Limb (tissue), 2 donors: ENCODE results near the gene MLANA.

Source experiments
- DNase-seq, 2 donors: peaks; one replicate each; pipeline ENCODE4 v3.0.0-alpha.2; 2016; ENCODE audit errors: extremely low spot score in 2 of 2

MLANA gene

DNA sequence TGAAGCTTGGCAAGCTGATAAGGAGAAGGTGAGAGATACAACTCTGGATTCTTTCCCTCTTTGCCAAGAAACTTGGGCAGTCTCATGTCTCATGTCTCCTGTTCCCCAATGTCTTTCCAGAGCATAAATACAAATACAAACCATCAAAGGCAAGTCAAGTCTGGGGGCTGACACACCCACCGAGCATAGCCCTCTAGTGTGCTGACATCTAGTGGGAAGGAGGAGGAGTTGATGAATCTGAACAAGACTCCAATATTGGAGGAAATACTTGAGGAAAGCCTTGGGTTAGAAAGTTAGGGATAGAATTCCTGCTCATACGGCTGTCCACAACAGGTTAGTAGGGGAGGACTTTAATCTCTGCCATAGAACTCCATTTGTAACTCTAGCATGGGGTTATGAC is 8.6 kb downstream of the MLANA start:
- no peak for DNase-seq

DNA sequence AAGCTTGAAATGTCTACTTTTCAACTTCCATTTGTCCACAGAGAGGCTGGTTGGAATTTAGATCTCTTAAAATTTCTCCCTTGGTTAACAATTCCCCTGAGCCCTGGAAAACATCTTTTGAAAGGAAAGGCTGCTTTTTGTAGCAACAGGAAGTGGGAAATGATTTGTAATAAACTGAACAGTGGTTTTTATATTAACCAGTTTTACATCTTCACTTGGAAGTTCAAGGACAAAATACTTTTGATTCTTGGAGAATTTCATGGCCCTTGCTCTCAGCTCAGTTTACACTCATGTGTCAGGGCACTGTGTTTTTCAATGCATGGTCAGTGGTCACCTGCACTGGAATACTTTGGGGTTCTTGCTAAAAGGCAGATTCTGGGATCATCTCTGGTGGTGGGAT is 9.9 kb downstream of the MLANA start:
- no peak for DNase-seq

DNA sequence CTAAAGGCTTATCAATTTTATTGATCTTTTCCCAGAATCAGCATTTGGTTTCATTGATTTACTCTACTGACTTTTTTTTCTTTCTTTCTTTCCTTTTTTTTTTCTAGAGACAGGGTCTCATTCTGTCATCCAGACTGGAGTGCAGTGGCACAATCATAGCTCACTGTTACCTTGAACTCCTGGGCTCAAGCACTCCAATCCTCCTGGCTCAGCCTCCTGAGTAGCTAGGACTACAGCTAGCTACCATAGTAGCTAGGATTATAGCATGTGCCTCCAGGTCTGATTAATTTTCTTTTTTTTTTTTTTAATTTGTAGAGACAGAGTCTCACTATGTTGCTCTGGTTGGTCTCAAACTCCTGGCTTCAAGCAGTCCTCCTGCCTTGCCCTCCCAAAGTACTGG is 11.7 kb downstream of the MLANA start:
- no peak for DNase-seq

DNA sequence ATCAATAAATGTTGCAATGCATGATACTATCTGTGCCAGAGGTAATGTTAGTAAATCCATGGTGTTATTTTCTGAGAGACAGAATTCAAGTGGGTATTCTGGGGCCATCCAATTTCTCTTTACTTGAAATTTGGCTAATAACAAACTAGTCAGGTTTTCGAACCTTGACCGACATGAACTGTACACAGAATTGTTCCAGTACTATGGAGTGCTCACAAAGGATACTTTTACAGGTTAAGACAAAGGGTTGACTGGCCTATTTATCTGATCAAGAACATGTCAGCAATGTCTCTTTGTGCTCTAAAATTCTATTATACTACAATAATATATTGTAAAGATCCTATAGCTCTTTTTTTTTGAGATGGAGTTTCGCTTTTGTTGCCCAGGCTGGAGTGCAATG is 18.2 kb downstream of the MLANA start:
- DNase-seq = no peak

DNA sequence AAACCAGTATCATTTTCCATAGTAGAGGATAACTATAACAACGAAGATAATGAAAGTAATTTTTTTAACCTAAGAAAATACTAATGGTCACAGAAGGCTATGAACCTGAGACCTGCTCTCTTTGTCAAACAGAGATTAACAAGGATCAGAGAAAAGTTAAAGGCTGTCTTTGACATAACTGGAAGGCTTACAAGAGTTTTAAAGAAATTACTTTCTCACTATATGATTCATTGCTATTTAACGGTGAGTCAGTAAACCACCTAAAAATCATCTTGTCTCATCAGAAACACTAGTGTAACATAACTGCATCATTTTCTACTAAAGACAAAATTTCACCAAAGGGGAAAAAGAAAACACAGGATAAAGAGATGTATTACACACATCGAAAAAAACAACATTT is 19.3 kb downstream of the MLANA start:
- no peak for DNase-seq

DNA sequence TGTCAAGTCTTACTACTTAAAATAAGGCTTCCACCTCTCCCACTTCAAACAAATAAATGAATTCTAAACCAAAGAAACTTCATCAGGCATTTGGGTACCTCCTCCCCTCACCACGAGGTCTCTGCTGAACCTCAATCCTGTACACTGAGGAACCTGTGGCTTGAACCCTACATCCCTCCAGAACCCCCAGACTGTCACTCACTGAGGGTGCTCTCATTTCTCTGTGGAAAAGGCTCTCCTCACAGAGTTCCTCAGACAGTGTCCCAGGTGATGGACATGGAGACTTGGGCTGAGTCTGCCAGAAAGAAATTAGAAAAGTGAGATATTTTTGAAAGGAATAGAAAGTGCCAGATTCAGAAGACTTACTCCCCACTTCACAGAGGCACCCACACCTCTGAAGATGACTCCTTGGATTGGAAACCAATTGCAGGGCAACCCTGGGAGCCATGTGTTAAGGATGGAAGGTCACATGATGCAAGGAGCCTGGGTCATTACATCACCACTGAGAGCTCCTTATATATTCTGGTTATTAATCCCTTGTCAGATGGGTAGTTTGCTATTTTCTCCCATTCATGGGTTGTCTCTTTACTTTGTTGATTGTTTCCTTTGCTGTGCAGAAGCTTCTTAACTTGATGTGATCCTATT is 19.8 kb downstream of the MLANA start:
- DNase-seq = no peak

DNA sequence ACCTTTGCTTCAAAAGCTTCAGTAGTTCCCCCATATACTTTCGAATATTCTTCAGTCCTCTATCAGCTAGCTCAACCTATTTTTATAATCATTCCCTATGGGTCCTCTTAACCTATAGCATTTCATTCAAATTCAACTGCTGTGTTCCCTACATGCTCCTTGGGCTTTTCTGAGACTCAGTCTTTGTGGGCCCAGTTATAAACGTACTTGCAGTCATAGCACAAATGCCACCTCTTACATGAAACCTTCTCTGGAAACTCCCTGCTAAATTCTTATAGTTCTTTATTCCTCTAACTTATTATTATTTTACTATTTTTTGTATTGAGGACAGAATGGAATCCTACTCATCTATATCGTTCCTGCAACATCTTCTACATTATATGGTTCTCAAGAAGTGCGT is 24.7 kb downstream of the MLANA start:
- DNase-seq = no peak

DNA sequence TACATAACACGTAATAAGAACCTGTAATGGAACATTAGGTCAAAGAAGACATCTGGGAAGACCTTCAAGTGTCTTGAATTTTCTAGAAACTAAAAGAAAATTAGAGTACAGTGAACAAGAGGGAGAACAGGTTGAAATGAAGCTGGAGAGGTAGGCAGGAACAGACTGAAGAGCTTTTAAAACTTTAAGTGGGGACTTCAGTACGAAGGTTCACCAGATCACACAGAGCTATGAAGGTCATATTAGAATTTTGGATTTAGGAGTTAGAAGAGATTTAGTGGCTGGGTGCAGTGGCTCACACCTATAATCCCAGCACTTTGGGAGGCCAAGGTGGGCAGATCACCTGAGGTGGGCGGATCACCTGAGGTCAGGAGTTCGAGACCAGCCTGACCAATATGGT is 26.6 kb downstream of the MLANA start:
- no peak for DNase-seq

DNA sequence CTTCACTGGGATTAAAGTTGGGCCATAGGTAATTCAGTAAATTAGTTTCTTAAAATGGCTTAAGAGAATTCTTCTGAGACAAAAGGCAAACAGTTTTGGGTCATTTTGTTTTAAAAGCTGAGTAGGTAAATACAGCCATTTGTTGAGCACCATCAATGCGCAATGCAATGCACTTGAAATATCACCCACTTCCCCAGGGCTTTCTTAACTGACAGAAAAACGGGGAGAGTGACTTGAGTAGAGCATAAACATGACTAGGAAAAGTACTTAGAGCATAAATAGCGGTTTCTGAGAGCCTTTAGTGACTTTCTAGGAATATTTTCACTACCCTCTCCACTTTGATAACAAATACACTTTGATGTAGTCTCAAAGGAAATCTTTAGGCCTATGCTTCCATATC is 27.2 kb downstream of the MLANA start:
- DNase-seq = no peak

DNA sequence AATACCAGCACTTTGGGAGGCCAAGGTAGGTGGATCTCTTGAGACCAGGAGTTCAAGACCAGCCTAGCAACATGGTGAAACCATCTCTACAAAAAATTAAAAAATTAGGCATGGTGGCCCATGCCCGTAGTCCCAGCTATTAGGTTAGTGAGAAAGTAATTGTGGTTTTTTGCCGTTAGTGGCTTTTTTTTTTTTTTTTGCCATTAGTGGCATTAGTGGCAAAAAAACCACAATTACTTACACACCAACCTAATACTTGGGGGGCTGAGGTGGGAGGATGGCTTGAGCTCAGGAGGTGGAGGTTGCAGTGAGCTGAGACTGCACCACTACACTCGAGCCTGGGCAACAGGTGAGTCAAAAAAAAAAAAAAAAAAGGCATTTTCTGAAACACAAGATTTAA is 27.8 kb downstream of the MLANA start:
- DNase-seq = no peak

DNA sequence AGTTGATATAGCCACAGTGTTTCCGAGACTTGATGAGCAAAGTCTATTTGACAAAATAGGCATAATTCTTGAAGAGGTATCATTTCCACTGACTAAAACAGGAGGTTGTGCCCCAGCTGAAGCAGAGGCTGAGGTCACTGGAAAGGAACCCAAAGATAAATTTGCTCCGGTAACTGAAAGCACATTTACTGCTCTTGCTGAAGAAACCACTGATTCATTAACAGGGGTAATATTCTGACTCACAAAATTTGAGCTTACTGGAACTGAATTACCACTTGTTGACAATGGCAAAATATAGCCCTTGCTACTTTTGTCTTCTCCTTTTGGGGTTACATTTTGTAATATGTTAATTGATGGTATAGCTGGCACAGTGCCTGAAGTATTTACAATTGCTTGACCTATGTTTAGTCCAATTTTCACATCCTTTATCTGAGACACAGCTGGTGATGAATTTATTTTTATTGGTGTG is 30.2 kb downstream of the MLANA start:
- no peak for DNase-seq

DNA sequence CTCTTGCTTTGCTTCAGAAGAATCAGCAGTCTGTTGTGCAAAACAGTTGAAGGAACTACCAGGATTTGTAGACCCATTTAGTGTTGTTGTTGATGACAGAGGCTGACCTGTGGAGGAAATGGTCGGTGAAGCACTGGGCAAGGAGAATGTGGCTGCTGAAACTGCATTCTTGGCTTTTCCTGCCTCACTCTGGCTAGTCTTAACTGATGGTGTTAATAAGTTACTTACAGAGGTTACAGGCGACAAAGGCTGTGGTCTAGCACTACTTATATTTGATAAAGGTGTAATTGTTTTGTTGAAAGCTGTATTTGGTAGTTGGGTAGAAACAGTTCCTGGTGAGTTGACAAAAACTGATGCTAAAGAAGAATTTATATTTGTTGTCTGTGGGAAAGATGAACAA is 31.5 kb downstream of the MLANA start:
- DNase-seq = no peak

DNA sequence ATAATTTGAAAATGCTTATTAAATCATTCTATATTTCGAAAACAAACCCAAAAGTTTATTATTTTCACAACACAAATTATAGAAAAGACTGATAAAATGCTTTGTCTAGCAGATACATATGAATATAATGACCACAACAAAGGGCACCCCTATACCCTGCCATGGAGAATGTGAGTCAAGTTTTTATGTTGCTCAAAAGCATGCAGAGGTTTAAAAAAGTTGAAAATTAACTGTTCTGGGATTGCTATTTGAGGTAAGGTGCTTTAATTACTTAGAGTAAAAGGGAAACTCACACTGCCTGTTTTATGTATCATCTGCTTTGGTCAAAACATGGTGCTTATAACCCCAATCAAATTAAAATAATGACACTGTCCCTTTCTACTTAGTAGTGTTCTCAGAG is 41.0 kb downstream of the MLANA start:
- no peak for DNase-seq

DNA sequence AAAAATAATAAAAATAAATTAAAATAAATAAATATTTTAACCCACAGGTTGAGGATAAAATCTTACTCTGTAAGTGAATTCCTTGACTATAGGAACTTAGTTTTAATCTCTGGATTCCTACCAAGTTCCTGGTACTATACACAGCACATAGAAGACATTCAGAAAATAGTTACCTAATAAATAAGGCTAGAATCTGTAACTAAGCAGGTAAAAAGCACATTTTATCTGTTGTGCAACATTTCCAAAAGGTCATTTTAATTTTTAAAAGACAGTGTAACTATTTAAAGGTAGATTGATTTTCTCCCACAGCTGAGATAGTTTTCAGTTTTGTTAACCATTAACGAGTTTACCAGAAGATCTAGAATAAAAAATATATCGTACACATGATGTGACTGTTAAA is 47.8 kb downstream of the MLANA start:
- no peak for DNase-seq

DNA sequence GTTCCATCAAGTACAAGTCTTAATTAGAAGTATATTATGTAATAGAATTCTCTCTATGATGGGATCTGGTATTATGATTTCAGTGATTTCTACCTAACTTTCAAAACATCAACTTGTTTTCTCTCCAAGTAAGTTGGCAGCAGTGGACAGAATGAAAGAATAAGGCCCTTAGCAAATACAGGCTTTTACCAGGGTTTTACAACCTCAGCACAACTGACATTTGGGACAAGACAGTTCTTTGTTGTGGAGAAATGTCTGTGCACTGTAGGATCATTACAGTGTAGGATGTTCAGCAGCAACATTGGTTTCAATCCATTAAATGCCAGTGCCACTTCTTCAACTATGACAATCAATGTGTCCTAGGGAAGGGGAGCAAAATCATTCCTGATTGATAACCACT is 48.8 kb downstream of the MLANA start:
- no peak for DNase-seq

DNA sequence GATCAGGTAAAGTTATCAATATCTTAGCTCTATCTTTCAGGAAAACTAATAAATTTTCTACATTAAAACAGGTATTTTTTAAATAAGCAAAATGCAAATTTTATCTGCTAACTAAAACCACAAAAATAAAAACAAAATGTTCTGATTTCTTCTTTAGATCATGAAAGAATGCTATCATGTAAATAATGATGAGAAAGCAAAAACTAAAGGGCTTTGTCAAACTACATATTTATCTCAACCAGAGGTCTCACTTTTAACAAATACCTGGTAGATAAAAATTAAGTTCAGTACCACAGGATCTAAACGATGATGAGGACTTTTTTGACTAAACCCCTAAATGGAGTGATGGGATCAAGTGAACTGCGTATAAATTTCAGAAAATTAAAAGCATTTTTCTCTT is 50.5 kb downstream of the MLANA start:
- DNase-seq = no peak

DNA sequence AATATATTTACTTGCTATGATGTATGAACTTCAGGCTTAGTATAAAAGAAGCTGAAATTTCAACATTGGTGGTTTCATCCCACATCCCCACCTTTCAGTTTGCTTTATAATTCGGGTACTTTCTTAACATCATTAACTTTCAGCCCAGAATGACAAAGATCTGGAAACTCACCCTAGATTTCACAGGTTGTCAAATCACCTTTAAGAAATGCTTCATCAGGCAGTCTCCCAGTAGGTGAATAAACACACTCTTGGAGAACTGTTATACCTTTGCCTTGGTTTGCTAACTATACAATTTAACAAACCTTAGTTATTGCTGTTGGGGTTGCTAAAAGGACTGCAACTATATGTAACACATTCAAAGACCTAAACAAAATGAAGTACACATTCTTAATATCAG is 54.4 kb downstream of the MLANA start:
- no peak for DNase-seq

DNA sequence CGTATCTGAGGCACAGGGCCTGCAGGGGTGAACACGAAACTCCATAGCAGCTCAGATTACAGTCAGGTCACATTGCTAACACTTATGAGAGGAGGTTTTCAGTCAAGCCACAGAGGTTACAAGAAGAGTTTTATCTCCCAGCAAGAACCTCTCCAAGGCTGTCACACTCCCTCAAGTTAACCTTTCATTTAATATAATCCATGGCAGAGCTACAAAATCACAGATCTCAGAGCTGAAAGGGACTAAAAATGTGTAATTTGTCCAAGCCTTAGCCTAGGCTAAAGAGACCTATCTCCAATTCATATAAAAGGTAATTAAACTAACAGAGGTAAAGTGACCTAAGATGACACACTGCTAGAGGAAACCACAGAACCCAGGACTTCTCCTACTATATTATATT is 57.2 kb downstream of the MLANA start:
- no peak for DNase-seq

DNA sequence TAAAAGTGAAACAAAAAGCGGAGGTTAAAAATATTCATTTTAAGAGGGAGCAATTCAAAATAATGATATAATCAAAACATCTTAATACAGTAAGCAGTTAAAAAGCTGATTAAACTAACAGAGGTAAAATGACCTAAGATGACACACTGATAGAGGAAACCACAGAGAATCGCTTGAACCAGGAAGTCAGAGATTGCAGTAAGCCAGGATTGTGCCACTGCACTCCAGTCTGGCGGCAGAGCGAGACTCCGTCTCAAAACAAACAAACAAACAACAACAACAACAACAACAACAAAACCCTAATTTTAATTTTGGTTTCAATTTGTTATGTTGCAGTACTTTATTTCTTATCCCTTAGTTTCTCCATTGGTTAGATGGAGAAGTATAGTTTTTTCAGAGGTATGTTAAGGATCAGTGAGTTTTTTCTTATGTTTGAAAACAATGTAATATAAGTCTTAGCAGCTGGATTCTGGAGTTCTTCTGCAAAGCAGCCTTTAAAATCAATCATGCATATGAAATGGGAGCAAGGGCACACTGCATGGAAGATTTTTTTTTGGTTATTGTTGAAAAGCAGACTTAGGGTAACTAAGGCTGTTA is 58.5 kb downstream of the MLANA start:
- no peak for DNase-seq

DNA sequence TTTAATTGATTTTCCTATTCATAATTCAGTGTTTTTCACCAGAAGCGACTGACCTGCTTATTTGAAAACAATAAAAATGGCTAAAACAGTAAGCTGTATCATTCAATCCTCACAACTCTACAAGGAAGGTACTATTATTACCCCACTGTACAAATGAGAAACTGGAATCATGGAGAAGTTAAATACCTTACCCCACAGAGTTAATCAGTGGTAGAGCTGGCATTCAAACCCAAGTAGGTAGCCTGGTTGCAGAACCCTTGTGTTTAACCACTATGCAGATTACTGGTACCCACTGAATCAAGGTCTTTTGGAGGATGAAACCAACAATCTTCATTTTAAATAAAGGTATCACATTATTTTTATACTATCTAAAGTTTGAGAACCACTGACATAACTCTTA is 59.6 kb downstream of the MLANA start:
- DNase-seq = no peak

DNA sequence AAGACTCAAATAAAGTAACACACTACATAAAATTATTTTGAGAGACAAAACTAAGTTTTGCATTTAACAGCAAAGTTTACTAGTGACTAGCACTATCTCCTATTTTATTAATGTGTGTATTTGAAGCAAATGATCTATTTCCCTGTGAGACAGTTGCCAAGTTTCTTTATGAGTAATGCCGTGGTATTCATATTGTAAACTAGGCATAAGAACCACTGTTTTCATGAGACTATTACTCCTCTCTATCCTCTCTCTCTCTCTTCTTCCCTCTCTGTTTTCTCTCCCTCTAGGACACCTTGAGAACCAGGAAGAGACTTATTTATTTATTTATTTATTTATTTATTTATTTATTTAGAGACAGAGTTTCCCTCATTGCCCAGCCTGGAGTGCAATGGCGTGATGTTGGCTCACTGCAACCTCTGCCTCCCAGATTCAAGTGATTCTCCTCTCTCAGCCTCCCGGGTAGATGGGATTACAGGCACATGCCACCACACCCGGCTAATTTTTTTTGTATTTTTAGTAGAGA is 61.1 kb downstream of the MLANA start:
- DNase-seq = no peak

DNA sequence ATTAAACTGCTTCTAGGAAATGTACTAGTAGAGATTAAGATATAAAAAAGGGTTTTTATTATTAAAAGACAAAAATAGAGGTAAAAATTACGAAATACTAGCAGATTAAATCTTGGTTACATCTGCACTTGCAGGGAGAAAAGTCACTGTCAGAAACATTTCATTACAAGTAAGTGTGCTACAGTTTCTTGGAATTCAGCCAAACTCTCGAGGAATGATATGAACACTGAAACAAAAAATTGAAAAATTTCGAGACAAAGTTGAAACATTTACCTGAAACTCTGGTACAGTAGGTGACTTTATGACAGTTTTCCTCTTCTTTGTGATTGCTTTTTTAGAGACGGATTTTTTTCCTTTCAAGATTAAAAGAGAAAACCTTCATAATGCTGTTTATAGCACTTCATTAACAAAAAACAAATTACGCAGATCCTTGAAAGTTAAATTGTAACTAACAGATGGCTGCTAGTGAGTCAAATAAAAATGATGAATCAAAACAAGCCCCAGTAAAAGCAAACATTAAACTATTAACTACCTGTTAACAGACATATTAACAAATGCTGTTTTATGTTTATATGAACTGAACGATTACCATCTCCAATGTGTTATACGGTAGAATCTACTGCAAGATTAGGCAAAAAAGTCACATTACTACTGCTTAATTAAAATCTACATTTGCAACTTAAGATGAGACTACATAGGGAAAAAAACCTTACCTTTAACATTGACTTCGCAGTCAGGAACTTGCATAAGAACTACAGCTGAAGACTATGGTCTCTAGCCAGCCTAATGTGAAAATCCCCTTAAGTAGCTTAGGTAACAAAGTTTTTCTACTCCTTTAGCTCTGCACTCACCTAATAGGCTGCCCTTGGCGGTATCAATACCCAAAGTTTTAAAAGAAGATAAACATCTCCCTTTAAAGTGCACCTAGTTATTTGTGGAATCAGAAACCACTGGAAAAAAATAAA is 63.3 kb downstream of the MLANA start:
- DNase-seq = no peak
